RKO (cell line): ENCODE results near the gene PDHA1.

Experiments
- DNase-seq: peaks from one replicate; pipeline ENCODE4 v3.0.0-alpha.2; 2016; ENCODE audit warnings: low spot score

Gene PDHA1

DNA sequence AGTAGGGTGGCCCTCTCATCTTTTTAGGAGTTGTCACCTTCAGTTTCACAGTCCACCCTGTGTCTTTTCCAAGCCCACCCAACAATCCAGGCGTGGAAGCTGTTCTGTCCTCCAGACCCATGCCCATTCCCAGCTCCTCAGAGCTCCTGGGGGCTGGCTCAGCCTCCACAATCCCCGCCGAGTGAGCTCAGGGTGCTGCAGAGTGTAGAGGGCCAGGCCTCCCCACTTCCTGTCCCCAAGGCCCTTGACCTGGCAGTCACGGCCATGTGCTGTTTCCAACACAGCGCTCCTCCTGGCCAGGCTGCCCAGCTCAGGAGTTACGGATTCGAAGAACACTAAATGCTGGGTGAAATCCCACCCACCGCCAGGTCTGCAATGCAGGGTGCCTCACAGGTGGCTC, 31.8 kb downstream of the PDHA1 start:
- DNase-seq = no peak

GRCh38 chrX:19377799-19378198, 34.1 kb downstream of the PDHA1 start:
- no peak for DNase-seq

GRCh38 chrX:19381326-19381725, 37.6 kb downstream of the PDHA1 start:
- no peak for DNase-seq

DNA sequence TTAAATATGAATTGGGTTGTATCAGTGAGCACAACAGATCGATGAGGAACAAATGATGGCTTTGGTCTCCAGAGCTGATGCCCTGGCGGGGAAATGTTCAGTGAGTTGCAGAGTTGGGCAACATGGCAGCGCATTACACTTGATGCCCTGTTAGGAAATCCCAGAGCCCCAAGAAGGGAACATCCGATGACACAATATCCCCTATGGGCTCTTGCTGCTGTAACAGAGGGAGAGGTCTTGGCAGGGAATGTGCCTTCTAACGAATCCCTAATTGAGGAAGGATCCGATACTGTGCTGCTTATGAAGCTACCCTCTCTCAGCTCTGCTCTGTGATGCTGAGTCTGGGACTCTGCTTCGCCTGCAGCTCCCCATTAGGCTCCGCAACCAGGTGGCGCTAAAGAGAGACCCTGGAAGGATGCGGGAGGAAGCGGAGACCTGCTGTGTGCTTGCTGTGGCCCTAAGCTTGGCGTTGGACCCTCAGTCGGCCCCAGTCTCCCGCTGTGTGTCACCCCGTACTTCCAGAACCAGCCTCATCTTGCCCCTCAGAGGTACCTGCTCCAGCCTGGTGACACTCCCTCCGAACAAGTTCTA, 38.9 kb downstream of the PDHA1 start:
- DNase-seq = peak; percentile 56

DNA sequence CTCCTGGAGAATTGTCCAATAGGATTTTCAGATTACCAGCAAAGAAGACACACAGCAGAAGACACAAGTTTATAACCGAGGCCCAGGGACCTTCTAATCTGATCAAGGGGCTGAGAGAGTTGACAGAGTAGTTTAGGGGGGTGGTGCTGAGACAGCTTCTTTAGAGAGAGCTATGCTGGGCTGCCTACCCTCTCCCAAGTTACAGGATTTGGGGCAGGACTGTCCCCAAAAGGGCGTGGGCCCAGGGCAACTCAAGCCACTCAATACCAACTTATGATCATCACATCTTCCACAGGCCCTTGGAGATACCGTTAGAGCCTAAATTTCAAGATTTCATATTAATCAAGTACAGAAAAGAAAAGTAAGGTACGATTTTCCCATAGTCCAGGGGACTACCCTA, 43.0 kb downstream of the PDHA1 start:
- no peak for DNase-seq

DNA sequence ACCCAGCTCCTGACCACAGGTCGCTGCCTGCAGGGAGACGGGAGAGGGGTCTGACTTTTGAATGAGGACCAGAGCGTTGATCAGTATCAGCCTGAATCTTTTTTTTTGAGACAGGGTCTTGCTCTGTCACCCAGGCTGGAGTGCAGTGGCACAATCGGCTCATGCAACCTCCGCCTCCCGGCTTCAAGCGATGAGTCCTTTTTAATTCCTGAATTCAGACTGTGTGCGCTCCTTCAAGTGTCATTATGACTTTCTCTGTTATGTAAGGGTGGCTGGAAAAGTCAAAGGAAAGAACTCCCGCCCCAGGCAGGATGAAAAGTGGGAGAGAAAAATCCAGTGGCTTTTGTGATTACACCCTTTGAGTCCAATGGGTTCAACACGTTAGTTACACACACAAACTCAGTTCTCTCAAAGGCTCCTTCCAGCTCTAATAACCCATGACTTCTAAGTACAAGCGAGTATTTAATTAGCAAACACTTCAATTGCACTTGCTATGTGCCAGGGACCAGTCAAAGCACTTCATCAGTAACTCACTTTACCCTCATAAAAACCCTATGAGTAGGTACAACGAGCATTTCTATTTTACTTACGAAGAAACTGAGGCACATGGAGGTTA, 44.4 kb downstream of the PDHA1 start:
- no peak for DNase-seq

DNA sequence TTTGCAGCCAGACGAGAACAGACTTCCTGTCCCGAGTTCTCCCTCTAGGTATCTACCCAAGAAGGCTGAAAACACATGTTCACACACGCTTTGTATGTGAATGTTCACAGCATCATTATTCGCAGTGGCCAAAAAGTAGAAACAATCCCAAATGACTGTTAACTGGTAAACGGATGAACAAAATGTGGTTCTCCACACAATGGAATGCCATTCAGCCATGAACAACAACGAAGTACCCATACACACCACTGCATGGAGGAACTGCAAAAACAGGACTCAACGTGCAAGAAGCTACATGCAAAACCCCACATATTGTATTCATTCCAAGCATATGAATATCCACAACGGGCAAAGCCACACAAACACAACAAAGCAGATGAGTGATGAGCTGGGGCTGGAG, 45.0 kb downstream of the PDHA1 start:
- no peak for DNase-seq

- DNase-seq = no peak
Measured at GRCh38 chrX:19389227-19389845, 45.6 kb downstream of the PDHA1 start.

- no peak for DNase-seq
Measured at GRCh38 chrX:19392078-19392477, 48.4 kb downstream of the PDHA1 start.

GRCh38 chrX:19392703-19393102, 49.0 kb downstream of the PDHA1 start:
- DNase-seq = no peak

DNA sequence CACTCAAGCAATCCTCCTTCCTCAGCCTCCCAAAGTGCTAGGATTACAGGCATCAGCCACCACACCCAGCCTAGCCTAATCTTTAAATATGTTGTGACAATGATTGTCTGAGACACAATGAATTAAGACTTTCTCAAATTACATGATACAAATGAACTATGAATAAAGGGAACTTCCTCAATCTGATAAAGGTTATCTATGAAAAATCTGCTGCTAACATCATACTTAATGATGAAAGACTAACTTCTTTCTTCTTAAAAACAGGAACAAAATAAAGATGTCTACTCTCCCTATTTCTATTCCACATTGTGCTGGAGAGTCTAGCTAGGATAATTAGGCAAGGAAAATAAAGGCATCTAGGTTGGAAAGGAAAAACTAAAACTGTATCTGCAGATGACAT, 60.0 kb downstream of the PDHA1 start:
- DNase-seq = no peak

DNA sequence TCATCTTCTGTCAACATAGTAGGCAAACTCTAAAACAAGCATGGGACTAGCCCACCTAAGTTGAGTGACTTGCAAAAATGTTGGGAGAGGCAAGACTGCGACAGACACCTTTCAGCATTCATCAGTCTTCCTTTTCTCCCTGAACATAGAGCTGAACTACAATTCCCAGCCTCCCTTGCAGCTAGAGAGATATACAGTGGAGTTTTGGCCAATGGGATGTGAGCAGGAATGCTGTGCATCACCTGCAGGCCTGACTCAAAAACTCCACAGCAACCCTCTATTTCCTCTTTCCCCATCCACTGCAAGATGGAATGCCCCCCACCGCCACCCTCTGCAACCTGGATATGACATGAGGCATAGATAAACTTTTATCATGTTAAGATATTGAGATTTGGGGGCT, 66.5 kb downstream of the PDHA1 start:
- DNase-seq = no peak
